ENCODE results near the gene GJB6.

The GJB6 gene

DNA sequence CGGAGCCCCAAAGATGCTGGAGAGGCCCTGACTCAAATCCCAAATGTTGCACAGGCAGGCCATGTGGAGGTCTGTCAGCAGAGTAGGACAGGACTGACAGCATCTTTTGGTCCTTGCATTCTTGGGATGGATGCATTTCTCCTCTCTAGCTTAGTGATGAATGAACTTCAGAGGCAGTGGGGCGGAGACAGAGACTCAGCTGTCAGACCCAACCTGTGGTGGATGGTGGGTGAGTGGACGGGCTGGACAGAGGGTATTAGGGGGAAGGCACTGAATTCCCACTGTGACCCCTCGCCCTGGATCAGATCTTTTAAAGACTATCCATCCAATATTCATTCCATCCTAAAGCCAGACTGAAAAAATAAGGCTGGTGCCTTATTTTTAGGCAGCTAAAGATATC is 39.3 kb upstream of the GJB6 start:
- no peak for TF ChIP-seq SIN3A (IDR thresholded peaks at IDR 0.05; ENCODE audit: borderline replicate concordance, insufficient read depth, low read length)
- TF ChIP-seq FOXP2 (optimal IDR thresholded peaks at IDR 0.05; ENCODE audit: borderline replicate concordance, extremely low read depth, extremely low read length, insufficient read depth) = no peak
- TF ChIP-seq, protein P1, sequence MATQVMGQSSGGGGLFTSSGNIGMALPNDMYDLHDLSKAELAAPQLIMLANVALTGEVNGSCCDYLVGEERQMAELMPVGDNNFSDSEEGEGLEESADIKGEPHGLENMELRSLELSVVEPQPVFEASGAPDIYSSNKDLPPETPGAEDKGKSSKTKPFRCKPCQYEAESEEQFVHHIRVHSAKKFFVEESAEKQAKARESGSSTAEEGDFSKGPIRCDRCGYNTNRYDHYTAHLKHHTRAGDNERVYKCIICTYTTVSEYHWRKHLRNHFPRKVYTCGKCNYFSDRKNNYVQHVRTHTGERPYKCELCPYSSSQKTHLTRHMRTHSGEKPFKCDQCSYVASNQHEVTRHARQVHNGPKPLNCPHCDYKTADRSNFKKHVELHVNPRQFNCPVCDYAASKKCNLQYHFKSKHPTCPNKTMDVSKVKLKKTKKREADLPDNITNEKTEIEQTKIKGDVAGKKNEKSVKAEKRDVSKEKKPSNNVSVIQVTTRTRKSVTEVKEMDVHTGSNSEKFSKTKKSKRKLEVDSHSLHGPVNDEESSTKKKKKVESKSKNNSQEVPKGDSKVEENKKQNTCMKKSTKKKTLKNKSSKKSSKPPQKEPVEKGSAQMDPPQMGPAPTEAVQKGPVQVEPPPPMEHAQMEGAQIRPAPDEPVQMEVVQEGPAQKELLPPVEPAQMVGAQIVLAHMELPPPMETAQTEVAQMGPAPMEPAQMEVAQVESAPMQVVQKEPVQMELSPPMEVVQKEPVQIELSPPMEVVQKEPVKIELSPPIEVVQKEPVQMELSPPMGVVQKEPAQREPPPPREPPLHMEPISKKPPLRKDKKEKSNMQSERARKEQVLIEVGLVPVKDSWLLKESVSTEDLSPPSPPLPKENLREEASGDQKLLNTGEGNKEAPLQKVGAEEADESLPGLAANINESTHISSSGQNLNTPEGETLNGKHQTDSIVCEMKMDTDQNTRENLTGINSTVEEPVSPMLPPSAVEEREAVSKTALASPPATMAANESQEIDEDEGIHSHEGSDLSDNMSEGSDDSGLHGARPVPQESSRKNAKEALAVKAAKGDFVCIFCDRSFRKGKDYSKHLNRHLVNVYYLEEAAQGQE (IDR thresholded peaks at IDR 0.05; ENCODE audit: insufficient read depth in 1 of 2, low read depth in 2 of 2, low read length in 2 of 2) = no peak
- TF ChIP-seq TAF1 (IDR thresholded peaks at IDR 0.05; ENCODE audit: borderline replicate concordance, insufficient read depth, low read length) = no peak
- no peak for TF ChIP-seq POLR2AphosphoS5 (IDR thresholded peaks at IDR 0.05; ENCODE audit: low read depth, low read length)

DNA sequence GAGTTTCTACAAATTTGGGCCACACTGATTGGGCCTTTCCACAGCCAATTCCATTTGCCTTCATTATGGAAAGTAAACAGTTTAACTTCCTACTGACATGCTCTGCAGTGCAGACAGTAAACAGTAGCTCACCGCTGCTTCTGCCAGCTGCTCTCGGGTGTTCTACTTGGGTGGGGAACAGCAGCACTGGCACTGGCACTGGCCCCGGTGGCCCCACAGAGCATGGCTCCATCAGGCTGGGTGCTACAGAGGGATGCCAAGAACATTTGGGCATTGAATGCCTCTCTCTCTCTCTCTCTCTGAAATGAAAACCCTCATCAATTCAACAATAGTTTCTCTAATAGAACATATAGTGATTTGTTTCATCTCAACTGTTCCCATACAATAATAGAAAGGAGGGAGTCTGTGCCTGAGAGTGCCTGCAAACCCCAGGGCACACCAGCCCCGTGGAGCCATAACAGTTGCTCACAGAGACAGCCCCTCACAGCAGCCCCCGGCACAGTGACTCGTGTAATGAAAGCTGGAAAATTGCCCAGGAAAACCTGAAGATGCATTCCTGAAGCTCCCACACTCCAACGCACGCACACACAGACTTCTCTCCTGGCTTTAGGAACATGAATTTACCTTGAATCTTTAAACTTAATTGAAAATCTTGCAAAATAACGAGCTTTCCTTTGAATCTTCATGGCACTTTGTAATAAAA is 38.2 kb upstream of the GJB6 start:
- no peak for TF ChIP-seq FOXP2 (optimal IDR thresholded peaks at IDR 0.05; ENCODE audit: borderline replicate concordance, extremely low read depth, extremely low read length, insufficient read depth)
- TF ChIP-seq SIN3A (IDR thresholded peaks at IDR 0.05; ENCODE audit: borderline replicate concordance, insufficient read depth, low read length) = no peak
- TF ChIP-seq POLR2AphosphoS5 (IDR thresholded peaks at IDR 0.05; ENCODE audit: low read depth, low read length) = no peak
- TF ChIP-seq TAF1 (IDR thresholded peaks at IDR 0.05; ENCODE audit: borderline replicate concordance, insufficient read depth, low read length) = no peak
- TF ChIP-seq, protein P1 (IDR thresholded peaks at IDR 0.05; ENCODE audit: insufficient read depth in 1 of 2, low read depth in 2 of 2, low read length in 2 of 2) = no peak

DNA sequence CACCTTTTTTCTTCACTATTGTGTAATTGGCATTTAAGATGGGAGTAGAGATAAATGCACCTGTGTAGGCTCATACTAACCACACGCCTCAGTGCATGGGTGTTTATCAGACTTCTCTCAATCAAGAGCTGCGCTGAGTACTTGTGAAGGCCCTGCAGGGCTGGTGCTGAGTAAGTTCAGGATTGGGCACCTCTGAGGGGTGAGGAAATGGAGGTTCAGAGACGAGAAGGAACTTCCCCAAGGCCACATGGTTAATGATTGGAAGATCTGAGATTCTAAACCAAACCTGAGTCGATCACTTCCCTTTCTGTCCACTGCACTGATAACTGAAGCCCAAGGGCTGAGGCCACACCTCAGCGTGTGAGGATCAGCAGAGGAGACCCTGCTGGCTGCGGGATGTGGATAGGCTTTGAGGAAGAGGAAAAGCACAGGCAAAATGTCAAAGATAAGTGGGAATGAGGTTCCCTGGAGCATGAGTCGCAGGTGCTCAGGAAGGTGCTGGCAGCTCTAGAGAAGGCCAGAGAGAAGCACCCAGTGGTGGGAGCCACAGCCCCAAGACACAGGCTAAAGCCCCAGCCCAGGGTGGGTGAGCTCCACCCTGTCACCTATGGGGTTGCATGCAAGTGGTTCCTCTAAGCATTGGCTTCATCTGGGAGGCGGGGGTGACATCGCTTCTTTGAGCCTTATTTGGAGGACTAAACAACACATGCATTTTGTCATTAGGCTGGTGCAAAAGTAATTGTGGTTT is 32.3 kb upstream of the GJB6 start:
- TF ChIP-seq, protein P1 (IDR thresholded peaks at IDR 0.05; ENCODE audit: insufficient read depth in 1 of 2, low read depth in 2 of 2, low read length in 2 of 2) = no peak
- TF ChIP-seq TAF1 (IDR thresholded peaks at IDR 0.05; ENCODE audit: borderline replicate concordance, insufficient read depth, low read length) = no peak
- TF ChIP-seq POLR2AphosphoS5 (IDR thresholded peaks at IDR 0.05; ENCODE audit: low read depth, low read length) = no peak
- no peak for TF ChIP-seq SIN3A (IDR thresholded peaks at IDR 0.05; ENCODE audit: borderline replicate concordance, insufficient read depth, low read length)

DNA sequence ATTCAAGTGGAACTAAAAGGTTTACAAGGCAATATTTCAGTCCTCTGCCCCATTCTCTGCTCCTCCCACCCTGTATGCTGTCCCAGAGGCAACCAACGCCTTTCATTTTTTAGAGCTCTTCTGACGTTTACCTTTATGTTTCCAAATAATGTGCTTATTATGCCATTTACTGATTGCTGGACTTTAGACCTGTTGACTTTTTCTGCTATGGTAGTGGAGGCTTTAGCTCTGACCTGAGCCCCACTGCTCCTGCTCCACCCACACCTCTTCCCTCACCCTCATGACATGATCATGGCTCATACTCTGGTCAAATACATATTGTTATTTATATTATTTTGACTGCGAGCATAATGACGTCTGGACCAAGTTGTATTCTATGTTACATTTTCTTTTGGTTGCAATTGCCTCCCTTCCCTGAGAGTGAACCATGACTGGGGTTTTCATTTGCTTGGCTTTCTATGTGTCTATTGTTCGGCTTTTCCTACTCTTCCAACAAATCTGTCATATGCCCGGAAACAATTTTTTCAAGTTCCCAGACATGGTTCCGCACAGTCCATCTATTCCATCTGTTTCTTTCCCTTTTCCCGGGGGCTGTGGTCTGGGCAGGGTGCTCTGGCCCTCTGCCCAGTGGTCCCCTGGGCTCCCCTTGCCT is 31.4 kb upstream of the GJB6 start:
- TF ChIP-seq TAF1 (IDR thresholded peaks at IDR 0.05; ENCODE audit: borderline replicate concordance, insufficient read depth, low read length) (no peak), POLR2AphosphoS5 (IDR thresholded peaks at IDR 0.05; ENCODE audit: low read depth, low read length) (no peak), FOXP2 (optimal IDR thresholded peaks at IDR 0.05; ENCODE audit: borderline replicate concordance, extremely low read depth, extremely low read length, insufficient read depth) (no peak), SIN3A (IDR thresholded peaks at IDR 0.05; ENCODE audit: borderline replicate concordance, insufficient read depth, low read length) (no peak)
- TF ChIP-seq, protein P1 (IDR thresholded peaks at IDR 0.05; ENCODE audit: insufficient read depth in 1 of 2, low read depth in 2 of 2, low read length in 2 of 2) = no peak

Measured in PFSK-1 (cell line).